Sigmoid colon (tissue), 4 donors: ENCODE measurements around the gene HOXA2.

ENCODE experiments used
- EP300 ChIP-seq, 4 donors: sonication (generic); formaldehyde crosslinking; IDR thresholded peaks; one replicate each; pipeline ENCODE4 v1.6.1; 2017; ENCODE audit warnings: antibody characterized with exemption in 4 of 4
- POLR2A ChIP-seq, 2 donors: fragments of 450-650 bp; IDR thresholded peaks; one replicate each; pipeline ENCODE4 v1.6.1; 2016; ENCODE audit warnings: antibody characterized with exemption in 2 of 2, mild to moderate bottlenecking in 2 of 2, moderate library complexity in 2 of 2
- POLR2AphosphoS5 ChIP-seq, 4 donors: sonication (generic); formaldehyde crosslinking; IDR thresholded peaks; one replicate each; pipeline ENCODE4 v1.6.1; 2017; ENCODE audit warnings: antibody characterized with exemption in 4 of 4
- TF ChIP-seq, protein P1 (sequence below), 4 experiments: fragments of 450-650 bp in 3 of 4; fragments of 200-600 bp in 1 of 4; IDR thresholded peaks; one replicate each; pipeline ENCODE4 v1.5.1; 2016 to 2019; ENCODE audit warnings: antibody characterized with exemption in 4 of 4, mild to moderate bottlenecking in 3 of 4, moderate library complexity in 2 of 4

DNA sequence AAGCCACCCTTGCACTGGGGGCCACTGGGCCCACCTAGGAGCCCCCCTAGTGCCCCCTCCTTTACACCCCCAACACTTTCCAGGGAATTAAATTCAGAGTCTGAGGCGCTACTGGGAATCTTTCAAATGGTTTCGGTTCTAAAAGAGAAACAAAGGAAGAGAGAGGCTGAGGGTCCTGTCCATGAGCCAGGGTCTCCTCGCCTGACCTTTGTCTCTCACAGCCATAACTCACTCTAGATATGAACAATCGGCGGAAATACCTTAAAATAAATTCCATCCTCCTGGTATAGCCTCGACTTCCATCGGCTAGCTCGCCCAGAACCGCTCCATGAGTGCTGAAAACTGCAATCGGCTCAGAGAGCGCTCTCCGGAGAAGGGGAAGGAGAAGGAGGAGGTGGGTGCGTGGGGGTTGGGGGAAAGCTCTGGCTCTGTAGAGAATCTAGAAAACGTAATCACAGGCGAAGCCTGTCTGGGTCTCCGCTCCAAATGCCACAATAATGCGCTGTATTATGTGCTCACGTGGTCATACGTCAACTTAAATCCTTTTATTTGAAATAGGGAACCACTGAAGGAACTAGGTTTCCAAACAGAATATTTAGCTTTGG is 15.5 kb upstream of the HOXA2 start:
- TF ChIP-seq, protein P1, sequence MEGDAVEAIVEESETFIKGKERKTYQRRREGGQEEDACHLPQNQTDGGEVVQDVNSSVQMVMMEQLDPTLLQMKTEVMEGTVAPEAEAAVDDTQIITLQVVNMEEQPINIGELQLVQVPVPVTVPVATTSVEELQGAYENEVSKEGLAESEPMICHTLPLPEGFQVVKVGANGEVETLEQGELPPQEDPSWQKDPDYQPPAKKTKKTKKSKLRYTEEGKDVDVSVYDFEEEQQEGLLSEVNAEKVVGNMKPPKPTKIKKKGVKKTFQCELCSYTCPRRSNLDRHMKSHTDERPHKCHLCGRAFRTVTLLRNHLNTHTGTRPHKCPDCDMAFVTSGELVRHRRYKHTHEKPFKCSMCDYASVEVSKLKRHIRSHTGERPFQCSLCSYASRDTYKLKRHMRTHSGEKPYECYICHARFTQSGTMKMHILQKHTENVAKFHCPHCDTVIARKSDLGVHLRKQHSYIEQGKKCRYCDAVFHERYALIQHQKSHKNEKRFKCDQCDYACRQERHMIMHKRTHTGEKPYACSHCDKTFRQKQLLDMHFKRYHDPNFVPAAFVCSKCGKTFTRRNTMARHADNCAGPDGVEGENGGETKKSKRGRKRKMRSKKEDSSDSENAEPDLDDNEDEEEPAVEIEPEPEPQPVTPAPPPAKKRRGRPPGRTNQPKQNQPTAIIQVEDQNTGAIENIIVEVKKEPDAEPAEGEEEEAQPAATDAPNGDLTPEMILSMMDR (IDR thresholded peaks at IDR 0.05): no peak
- TF ChIP-seq EP300 (IDR thresholded peaks at IDR 0.05) (no peak), POLR2A (IDR thresholded peaks at IDR 0.05) (peak in 1 of 2 donors; percentile 9), POLR2AphosphoS5 (IDR thresholded peaks at IDR 0.05) (peak in 2 of 4 donors; percentile 22 to 31)
